Measurements from ENCODE around the gene TBCE. TPM values are rescaled to one million over a fixed set of nuclear protein-coding genes. Genes with fewer than 3 reads are reported as not detected.
A peak's percentile ranks its signal among the peaks of the same experiment; 100 is the strongest.

Gene TBCE
- total RNA-seq, 1 experiment from 2014 or later, result 41.0 TPM

- no TSS peak for BruUV-seq (replicated peaks)
- TF ChIP-seq, protein P1, sequence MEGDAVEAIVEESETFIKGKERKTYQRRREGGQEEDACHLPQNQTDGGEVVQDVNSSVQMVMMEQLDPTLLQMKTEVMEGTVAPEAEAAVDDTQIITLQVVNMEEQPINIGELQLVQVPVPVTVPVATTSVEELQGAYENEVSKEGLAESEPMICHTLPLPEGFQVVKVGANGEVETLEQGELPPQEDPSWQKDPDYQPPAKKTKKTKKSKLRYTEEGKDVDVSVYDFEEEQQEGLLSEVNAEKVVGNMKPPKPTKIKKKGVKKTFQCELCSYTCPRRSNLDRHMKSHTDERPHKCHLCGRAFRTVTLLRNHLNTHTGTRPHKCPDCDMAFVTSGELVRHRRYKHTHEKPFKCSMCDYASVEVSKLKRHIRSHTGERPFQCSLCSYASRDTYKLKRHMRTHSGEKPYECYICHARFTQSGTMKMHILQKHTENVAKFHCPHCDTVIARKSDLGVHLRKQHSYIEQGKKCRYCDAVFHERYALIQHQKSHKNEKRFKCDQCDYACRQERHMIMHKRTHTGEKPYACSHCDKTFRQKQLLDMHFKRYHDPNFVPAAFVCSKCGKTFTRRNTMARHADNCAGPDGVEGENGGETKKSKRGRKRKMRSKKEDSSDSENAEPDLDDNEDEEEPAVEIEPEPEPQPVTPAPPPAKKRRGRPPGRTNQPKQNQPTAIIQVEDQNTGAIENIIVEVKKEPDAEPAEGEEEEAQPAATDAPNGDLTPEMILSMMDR (conservative IDR thresholded peaks at IDR 0.05; ENCODE audit: low read depth, low read length), result no peak
- TF ChIP-seq EZH2phosphoT487 (IDR thresholded peaks at IDR 0.05; ENCODE audit: borderline replicate concordance, low read length) (no peak), EZH2 (IDR thresholded peaks at IDR 0.05; ENCODE audit: low read length, unreplicated experiment) (no peak)
- Histone ChIP-seq H3K4me3 (ENCODE audit: low read length) (peak overlapping the region; percentile 97), H3K4me1 (ENCODE audit: insufficient read depth, low read length) (peaks cover 16% of the 10 kb centered on the region; the same call in 1 of the 2 replicates), H3K27ac (ENCODE audit: low read length) (no peak overlapping the region), H3F3A (ENCODE audit: low read length, unreplicated experiment) (no peaks in the 10 kb centered on the region), H3K9me2 (replicated peaks; ENCODE audit: low read length) (no peaks in the 10 kb centered on the region), H3K27me3 (ENCODE audit: low read length) (no peaks in the 10 kb centered on the region), H3K79me2 (ENCODE audit: low read length) (peaks cover 87% of the 10 kb centered on the region), H3K9ac (ENCODE audit: low read length) (peak overlapping the region; percentile 86; the same call in 1 of the 2 replicates), H4K20me1 (ENCODE audit: low read length) (peaks cover 13% of the 10 kb centered on the region), H3K4me2 (ENCODE audit: low read length) (peak overlapping the region; percentile 91), H3K36me3 (ENCODE audit: low read depth, low read length) (0 out of 2 replicates have a peak, but pooled peaks cover under 1% of the 10 kb centered on the region), H2AFZ (ENCODE audit: low read length) (no peak overlapping the region), H3K9me3 (ENCODE audit: low read length) (no peaks in the 10 kb centered on the region)
- intact Hi-C loops (cut with micrococcal nuclease), result no loop called here
- no peak for DNase-seq
- ChIA-PET POLR2A (ENCODE audit: unreplicated experiment) (interaction anchor here (0.6 kb wide), 1 partner anchor 16 kb away, joined by 3 read pairs; no protein-coding TSS in a partner anchor), CTCF (interaction anchor here (0.7 kb wide), 1 partner anchor 89 kb away, joined by 5 read pairs; no protein-coding TSS in a partner anchor)
- ATAC-seq, result no peak
These were observed 41.4 kb upstream of the TBCE start for GRCh38 chr1:235325854-235326253.

DNA sequence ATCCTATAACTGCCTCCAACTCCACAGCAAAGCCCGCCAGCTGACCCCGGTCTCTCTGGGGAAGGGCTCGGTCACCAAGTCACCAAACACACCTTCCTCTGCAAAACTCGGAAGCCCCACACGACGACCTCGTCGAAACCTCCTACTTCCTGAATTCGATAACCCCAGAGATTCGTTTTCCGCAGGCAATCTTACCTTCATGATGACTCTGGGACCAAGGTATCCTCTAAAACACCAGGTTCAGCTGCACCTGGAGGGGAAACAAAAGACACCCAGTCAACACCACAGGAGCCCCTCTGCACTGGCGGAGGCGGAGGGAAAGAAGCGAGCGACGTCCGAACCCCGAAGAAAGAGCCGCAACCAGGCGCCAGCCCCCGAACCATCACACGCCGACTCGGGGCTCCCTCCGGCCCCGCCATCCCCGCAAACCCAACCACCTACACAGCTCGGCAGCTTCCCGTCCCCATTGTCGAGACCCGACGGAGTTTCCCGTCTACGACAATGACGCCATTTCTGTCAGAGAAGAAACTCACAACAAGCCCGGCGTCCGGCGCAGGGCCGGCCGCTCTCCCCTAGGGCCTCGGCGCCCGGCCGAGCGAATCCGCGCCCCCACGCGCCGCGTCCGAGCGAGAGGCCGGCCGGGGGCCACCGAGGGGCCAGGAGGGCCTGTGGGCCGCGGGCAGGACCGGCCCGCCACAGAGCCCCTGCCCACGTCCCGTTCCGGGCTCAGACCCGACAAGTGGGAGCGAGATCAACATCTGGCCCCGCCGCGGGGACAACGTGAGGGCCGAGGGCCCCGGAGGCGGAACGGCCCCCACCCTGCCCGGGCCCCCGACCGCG is 40.3 kb upstream of the TBCE start:
- POLR2A ChIA-PET (ENCODE audit: unreplicated experiment), result no interaction called here
- H3K27me3 ChIP-seq (ENCODE audit: low read length), result no peaks in the 10 kb centered on the region
- CTCF ChIA-PET, result no interaction called here
- no peaks in the 10 kb centered on the region for H3K9me2 ChIP-seq (replicated peaks; ENCODE audit: low read length)
- no peaks in the 10 kb centered on the region for H3F3A ChIP-seq (ENCODE audit: low read length, unreplicated experiment)
- BruUV-seq (replicated peaks), result no TSS peak
- peak overlapping the region; percentile 97 for H3K4me3 ChIP-seq (ENCODE audit: low read length)
- DNase-seq (peak; percentile 11), ATAC-seq (no peak)
- H3K9ac ChIP-seq (ENCODE audit: low read length), result peak overlapping the region; percentile 86
- H3K27ac ChIP-seq (ENCODE audit: low read length), result peak overlapping the region; percentile 63; the same call in 1 of the 2 replicates
- H2AFZ ChIP-seq (ENCODE audit: low read length), result peak overlapping the region; percentile 64
- H3K4me2 ChIP-seq (ENCODE audit: low read length), result peak overlapping the region; percentile 91
- no peak for TF ChIP-seq EZH2 (IDR thresholded peaks at IDR 0.05; ENCODE audit: low read length, unreplicated experiment)
- no peaks in the 10 kb centered on the region for H3K9me3 ChIP-seq (ENCODE audit: low read length)
- peaks cover 13% of the 10 kb centered on the region for H4K20me1 ChIP-seq (ENCODE audit: low read length)
- H3K4me1 ChIP-seq (ENCODE audit: insufficient read depth, low read length), result peaks cover 19% of the 10 kb centered on the region; the same call in 1 of the 2 replicates
- H3K36me3 ChIP-seq (ENCODE audit: low read depth, low read length), result no peaks in the 10 kb centered on the region
- intact Hi-C loops (cut with micrococcal nuclease), result no loop called here
- peaks cover 89% of the 10 kb centered on the region for H3K79me2 ChIP-seq (ENCODE audit: low read length)

GRCh38 chr1:235327559-235328270 is 39.5 kb upstream of the TBCE start, which contains the start of gene ARID4B:
Gene ARID4B, minus strand, starts transcription at chr1:235328179. Its CDS starts 1,260 bp downstream, at chr1:235326919.
- peaks cover 89% of the 10 kb centered on the region for H3K79me2 ChIP-seq (ENCODE audit: low read length)
- H2AFZ ChIP-seq (ENCODE audit: low read length), result peak within 1 kb of the TSS; percentile 86
- H3K9ac ChIP-seq (ENCODE audit: low read length), result peak within 1 kb of the TSS; percentile 86
- TF ChIP-seq EZH2 (IDR thresholded peaks at IDR 0.05; ENCODE audit: low read length, unreplicated experiment) (no peak), EZH2phosphoT487 (IDR thresholded peaks at IDR 0.05; ENCODE audit: borderline replicate concordance, low read length) (no peak)
- TF ChIP-seq, protein P1 (conservative IDR thresholded peaks at IDR 0.05; ENCODE audit: low read depth, low read length), result no peak
- H4K20me1 ChIP-seq (ENCODE audit: low read length), result peaks cover 13% of the 10 kb centered on the region
- H3K4me2 ChIP-seq (ENCODE audit: low read length), result peak within 1 kb of the TSS; percentile 100
- H3K4me3 ChIP-seq (ENCODE audit: low read length), result peak within 1 kb of the TSS; percentile 97
- intact Hi-C loops (cut with micrococcal nuclease), result loop anchor here (1.0 to 2.0 kb wide), 3 partner anchors 39 to 89 kb away; partner anchors contain the start of gene TBCE
- TSS peak; percentile 41 for BruUV-seq (replicated peaks)
- H3K4me1 ChIP-seq (ENCODE audit: insufficient read depth, low read length), result peaks cover 26% of the 10 kb centered on the region; the same call in 1 of the 2 replicates
- H3K27ac ChIP-seq (ENCODE audit: low read length), result peak within 1 kb of the TSS; percentile 93
- H3F3A ChIP-seq (ENCODE audit: low read length, unreplicated experiment), result no peaks in the 10 kb centered on the region
- ChIA-PET CTCF (interaction anchor here (0.6 to 1.0 kb wide), 4 partner anchors 39 to 75 kb away, joined by 3 read pairs; partner anchors contain the start of gene TBCE), POLR2A (ENCODE audit: unreplicated experiment) (interaction anchor here (0.6 kb wide), 1 partner anchor 538 kb away, joined by 5 read pairs; no protein-coding TSS in a partner anchor)
- H3K36me3 ChIP-seq (ENCODE audit: low read depth, low read length), result no peaks in the 10 kb centered on the region
- H3K9me3 ChIP-seq (ENCODE audit: low read length), result no peaks in the 10 kb centered on the region
- DNase-seq, result no peak
- no peaks in the 10 kb centered on the region for H3K27me3 ChIP-seq (ENCODE audit: low read length)
- no peaks in the 10 kb centered on the region for H3K9me2 ChIP-seq (replicated peaks; ENCODE audit: low read length)
- ATAC-seq, result peak; percentile 7

Data from PC-3 (cell line).